Ureter (tissue), 1 donor: ENCODE measurements around the gene DNAJC16. TPM values are rescaled to one million over a fixed set of nuclear protein-coding genes. Genes with fewer than 3 reads are reported as not detected.

Source experiments
- DNase-seq: peaks from one replicate; pipeline ENCODE4 v3.0.0-alpha.2; 2020; ENCODE audit warnings: low spot score
- total RNA-seq: library from RNA; stranded (reverse); gene quantifications from one replicate; pipeline ENCODE4 v1.2.4, GENCODE V29; 2023
- donor health status: DM: yes; HTN: yes; CAD: no.

DNAJC16 gene
- total RNA-seq, 1 donor from 2014 or later, result 43.8 TPM

- DNase-seq, result no peak
These were observed 93.5 kb downstream of the DNAJC16 start for GRCh38 chr1:15620155-15620545.

- no peak for DNase-seq
These were observed 94.4 kb downstream of the DNAJC16 start for GRCh38 chr1:15620902-15621682.

DNA sequence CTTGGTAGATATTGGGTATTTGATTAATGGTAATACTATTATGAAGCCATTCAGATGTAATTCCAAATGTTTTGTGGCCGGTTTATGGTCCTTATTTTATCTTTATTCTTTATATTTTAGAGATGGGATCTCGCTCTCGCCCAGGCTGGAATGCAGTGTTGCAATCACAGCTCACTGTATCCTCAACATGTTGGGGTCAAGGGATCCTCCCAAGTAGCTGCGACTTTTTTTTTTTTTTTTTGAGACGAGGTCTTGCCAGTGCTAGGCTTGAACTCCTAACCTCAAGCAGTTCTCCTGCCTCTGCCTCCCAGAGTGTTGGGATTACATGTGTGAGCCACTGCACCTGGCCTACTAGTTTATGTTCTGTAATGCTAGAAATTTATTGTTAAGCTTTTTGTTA is 95.3 kb downstream of the DNAJC16 start:
- no peak for DNase-seq

GRCh38 chr1:15622712-15623373 is 96.2 kb downstream of the DNAJC16 start:
- DNase-seq, result no peak

- DNase-seq, result no peak
These were observed 96.8 kb downstream of the DNAJC16 start for GRCh38 chr1:15623435-15623834.

DNA sequence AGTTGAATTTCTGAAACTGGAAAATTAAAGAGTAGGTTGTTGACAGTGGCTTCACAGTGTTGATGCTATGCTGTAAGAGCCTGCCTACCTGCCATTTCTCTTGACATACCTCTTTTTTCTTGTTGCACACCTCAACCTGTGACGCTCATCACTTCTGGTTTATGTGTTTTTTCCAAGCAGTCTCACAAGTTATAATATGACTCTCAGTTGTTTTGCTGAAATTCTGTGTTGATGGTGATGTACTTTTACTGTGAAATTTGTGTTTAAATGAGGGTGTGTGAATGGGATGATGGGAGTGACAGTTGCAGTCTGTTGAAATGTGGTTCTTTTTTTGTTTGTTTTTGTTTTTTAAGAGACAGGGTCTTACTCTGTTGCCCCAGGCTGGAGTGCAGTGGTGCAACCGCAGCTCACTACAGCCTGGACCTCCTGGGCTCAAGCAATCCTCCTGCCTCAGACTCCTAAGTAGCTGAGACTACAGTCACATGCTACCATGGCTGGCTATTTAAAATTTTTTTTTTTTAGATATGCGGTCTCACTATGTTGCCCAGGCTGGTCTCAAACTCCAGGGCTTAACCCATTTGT is 97.6 kb downstream of the DNAJC16 start:
- DNase-seq, result no peak

GRCh38 chr1:15625056-15625917 is 98.6 kb downstream of the DNAJC16 start:
- no peak for DNase-seq

Other genes with a start within 250 kb of the DNAJC16 start
- 103 TPM for gene EFHD2, start 117.0 kb upstream of the DNAJC16 start, total RNA-seq
- not detected for gene CTRC, start 88.4 kb upstream of the DNAJC16 start, total RNA-seq
- gene CELA2A, start 70.1 kb upstream of the DNAJC16 start, total RNA-seq, result 0.44 TPM
- not detected for gene CELA2B, start 50.7 kb upstream of the DNAJC16 start, total RNA-seq
- gene CASP9, start 2.6 kb upstream of the DNAJC16 start, total RNA-seq, result 16.8 TPM
- 2.0 TPM for gene AGMAT, start 58.2 kb downstream of the DNAJC16 start, total RNA-seq
- gene DDI2, start 90.6 kb downstream of the DNAJC16 start, total RNA-seq, result 92.0 TPM
- gene PLEKHM2, start 157.5 kb downstream of the DNAJC16 start, total RNA-seq, result 40.6 TPM
- gene SLC25A34, start 209.4 kb downstream of the DNAJC16 start, total RNA-seq, result 3.9 TPM
- not detected for gene TMEM82, start 215.7 kb downstream of the DNAJC16 start, total RNA-seq
- gene FBLIM1, start 231.9 kb downstream of the DNAJC16 start, total RNA-seq, result 81.8 TPM